Measurements from ENCODE around the gene ZNF83. TPM values are rescaled to one million over a fixed set of nuclear protein-coding genes. Genes with fewer than 3 reads are reported as not detected.
A peak's percentile ranks its signal among the peaks of the same experiment; 100 is the strongest.

ZNF83 gene
- total RNA-seq, 1 experiment from 2014 or later: 34.1 TPM

- Mint-ChIP-seq H3K4me3 (no peak overlapping the region), H3K4me1 (peaks cover 28% of the 10 kb centered on the region), H3K27ac (no peak overlapping the region), H3K36me3 (no peaks in the 10 kb centered on the region), H3K27me3 (ENCODE audit: low read depth) (peaks cover 23% of the 10 kb centered on the region), H3K9me3 (no peaks in the 10 kb centered on the region)
- DNase-seq (ENCODE audit: low spot score): no peak
- no peak for TF ChIP-seq IRF2 (CRISPR knock-in tag; IDR thresholded peaks at IDR 0.05; ENCODE audit: borderline replicate concordance, low read depth)
- TF ChIP-seq GRHL2 (CRISPR knock-in tag; IDR thresholded peaks at IDR 0.05; ENCODE audit: insufficient replicate concordance, severe bottlenecking): no peak
- no peak for TF ChIP-seq FOXP4 (CRISPR knock-in tag; IDR thresholded peaks at IDR 0.05)
- TF ChIP-seq GABPB1 (CRISPR knock-in tag; IDR thresholded peaks at IDR 0.05): no peak
- TF ChIP-seq ELF4 (CRISPR knock-in tag; IDR thresholded peaks at IDR 0.05; ENCODE audit: low read depth): no peak
- TF ChIP-seq MXD4 (CRISPR knock-in tag; IDR thresholded peaks at IDR 0.05; ENCODE audit: borderline replicate concordance): no peak
- TF ChIP-seq ZMAT4 (CRISPR knock-in tag; IDR thresholded peaks at IDR 0.05): no peak
- no peak for TF ChIP-seq TP53 (CRISPR knock-in tag; IDR thresholded peaks at IDR 0.05)
- TF ChIP-seq ATF1 (CRISPR knock-in tag; IDR thresholded peaks at IDR 0.05): no peak
- no peak for TF ChIP-seq AFF4 (CRISPR knock-in tag; IDR thresholded peaks at IDR 0.05; ENCODE audit: borderline replicate concordance)
- no peak for TF ChIP-seq ZNF416 (CRISPR knock-in tag; IDR thresholded peaks at IDR 0.05)
- no peak for TF ChIP-seq SP1 (CRISPR knock-in tag; conservative IDR thresholded peaks at IDR 0.05)
- ChIA-PET CTCF (interaction anchor here (0.8 kb wide), 1 partner anchor 128 kb away, joined by 3 read pairs; no protein-coding TSS in a partner anchor), POLR2A (no interaction called here)
- ATAC-seq: no peak
Observed at GRCh38 chr19:52660981-52661380, 22.8 kb upstream of the ZNF83 start.

GRCh38 chr19:52659013-52659412, 20.9 kb upstream of the ZNF83 start:
- ATAC-seq (peak; percentile 64), DNase-seq (ENCODE audit: low spot score) (peak; percentile 32)
- ChIA-PET POLR2A (no interaction called here), CTCF (interaction anchor here (0.5 to 1.5 kb wide), 8 partner anchors 9 to 315 kb away, joined by 3 to 4 read pairs (median 3); no protein-coding TSS in a partner anchor)
- Mint-ChIP-seq H3K27ac (no peak overlapping the region; the same call in 1 of the 2 replicates), H3K4me3 (no peak overlapping the region), H3K9me3 (no peaks in the 10 kb centered on the region), H3K27me3 (ENCODE audit: low read depth) (peaks cover 23% of the 10 kb centered on the region), H3K36me3 (peaks cover 11% of the 10 kb centered on the region), H3K4me1 (peaks cover 12% of the 10 kb centered on the region)
- TF ChIP-seq ZSCAN18 (CRISPR knock-in tag; IDR thresholded peaks at IDR 0.05) (no peak), ZNF532 (CRISPR knock-in tag; IDR thresholded peaks at IDR 0.05; ENCODE audit: borderline replicate concordance) (no peak), HMGXB4 (CRISPR knock-in tag; IDR thresholded peaks at IDR 0.05) (no peak), MYBL2 (CRISPR knock-in tag; IDR thresholded peaks at IDR 0.05) (no peak), IRF2 (CRISPR knock-in tag; IDR thresholded peaks at IDR 0.05; ENCODE audit: borderline replicate concordance, low read depth) (no peak), ERG (CRISPR knock-in tag; IDR thresholded peaks at IDR 0.05) (no peak), ZNF121 (CRISPR knock-in tag; IDR thresholded peaks at IDR 0.05) (no peak), JUN (CRISPR knock-in tag; IDR thresholded peaks at IDR 0.05) (no peak), ZMAT4 (CRISPR knock-in tag; IDR thresholded peaks at IDR 0.05) (no peak)
